ENCODE measurements around the gene PILRB.

DNA sequence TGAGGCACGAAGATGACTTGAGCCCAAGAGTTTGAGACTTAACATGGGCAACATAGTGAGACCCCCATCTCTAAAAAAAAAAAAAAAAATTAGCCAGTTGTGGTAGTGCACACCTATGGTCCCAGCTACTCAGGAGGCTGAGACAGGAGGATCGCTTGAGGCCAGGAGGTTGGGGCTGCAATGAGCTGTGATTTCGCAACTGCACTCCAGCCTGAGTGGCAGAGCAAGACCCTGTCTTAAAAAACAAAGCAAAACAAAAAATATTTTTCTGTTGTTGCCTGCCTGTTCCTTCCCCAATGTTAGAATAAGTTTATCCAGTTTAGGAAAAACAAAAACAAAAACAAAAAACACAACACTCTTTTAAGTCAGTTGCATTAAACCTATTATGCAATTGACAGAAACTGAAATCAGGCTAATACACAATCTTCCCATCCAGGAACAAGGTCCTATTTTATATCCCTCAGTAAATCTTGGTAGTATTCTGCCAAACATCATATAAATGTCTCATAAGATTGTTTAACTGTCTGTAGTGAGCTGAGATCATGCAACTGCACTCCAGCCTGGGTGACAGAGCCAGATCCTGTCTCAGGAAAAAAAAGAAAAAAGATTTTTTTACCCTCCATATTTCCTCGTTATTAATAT lies 20.3 kb downstream of the PILRB start:
- TF ChIP-seq EZH2 (IDR thresholded peaks at IDR 0.05; ENCODE audit: insufficient read depth, low read length): no peak
- TF ChIP-seq, protein P1, sequence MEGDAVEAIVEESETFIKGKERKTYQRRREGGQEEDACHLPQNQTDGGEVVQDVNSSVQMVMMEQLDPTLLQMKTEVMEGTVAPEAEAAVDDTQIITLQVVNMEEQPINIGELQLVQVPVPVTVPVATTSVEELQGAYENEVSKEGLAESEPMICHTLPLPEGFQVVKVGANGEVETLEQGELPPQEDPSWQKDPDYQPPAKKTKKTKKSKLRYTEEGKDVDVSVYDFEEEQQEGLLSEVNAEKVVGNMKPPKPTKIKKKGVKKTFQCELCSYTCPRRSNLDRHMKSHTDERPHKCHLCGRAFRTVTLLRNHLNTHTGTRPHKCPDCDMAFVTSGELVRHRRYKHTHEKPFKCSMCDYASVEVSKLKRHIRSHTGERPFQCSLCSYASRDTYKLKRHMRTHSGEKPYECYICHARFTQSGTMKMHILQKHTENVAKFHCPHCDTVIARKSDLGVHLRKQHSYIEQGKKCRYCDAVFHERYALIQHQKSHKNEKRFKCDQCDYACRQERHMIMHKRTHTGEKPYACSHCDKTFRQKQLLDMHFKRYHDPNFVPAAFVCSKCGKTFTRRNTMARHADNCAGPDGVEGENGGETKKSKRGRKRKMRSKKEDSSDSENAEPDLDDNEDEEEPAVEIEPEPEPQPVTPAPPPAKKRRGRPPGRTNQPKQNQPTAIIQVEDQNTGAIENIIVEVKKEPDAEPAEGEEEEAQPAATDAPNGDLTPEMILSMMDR (IDR thresholded peaks at IDR 0.05; ENCODE audit: insufficient read depth, low read depth, low read length): no peak
